Measurements from ENCODE around the gene GARRE1. TPM values are rescaled to one million over a fixed set of nuclear protein-coding genes. Genes with fewer than 3 reads are reported as not detected.

The GARRE1 gene
- total and polyA plus RNA-seq, 12 donors = 5.1 to 20.9 (median 13.5) TPM

GRCh38 chr19:34217952-34218817 is 36.2 kb upstream of the GARRE1 start:
- 58 to 64% (median 62%) methylated on average over 11 to 18 of the region's 18 CpGs for WGBS, 4 donors
- no peaks in the 10 kb centered on the region for H3K27me3 ChIP-seq
- intact Hi-C loops (cut with DNase I) = no loop called here
- peak overlapping the region in 2 of 5 donors; percentile 27 for H3K27ac ChIP-seq
- no peak overlapping the region for H3K4me3 ChIP-seq
- H3K9me3 ChIP-seq (replicated peaks in 1 of 3) = no peaks in the 10 kb centered on the region
- H3K36me3 ChIP-seq (replicated peaks in 1 of 2) = peaks cover 0 to 44% of the 10 kb centered on the region in 2 donors
- peak in 4 of 7 donors; percentile 29 to 74 (median 38) for DNase-seq
- TF ChIP-seq POLR2A (IDR thresholded peaks at IDR 0.05) = no peak
- peaks cover 4 to 24% of the 10 kb centered on the region in 2 donors for H3K4me1 ChIP-seq (replicated peaks in 1 of 2)

- Histone ChIP-seq H3K9me3 (replicated peaks in 1 of 3) (no peaks in the 10 kb centered on the region), H3K4me1 (replicated peaks in 1 of 2) (peaks cover 4 to 24% of the 10 kb centered on the region in 2 donors), H3K4me3 (no peak overlapping the region), H3K27ac (peak overlapping the region in 1 of 5 donors; percentile 27), H3K36me3 (replicated peaks in 1 of 2) (peaks cover 0 to 50% of the 10 kb centered on the region in 2 donors), H3K27me3 (no peaks in the 10 kb centered on the region)
- no peak for DNase-seq
- 32 to 57% (median 52%) methylated on average over 2 of the region's 2 CpGs for WGBS, 4 donors
- TF ChIP-seq CTCF (IDR thresholded peaks at IDR 0.05) (no peak), POLR2A (IDR thresholded peaks at IDR 0.05) (no peak)
- intact Hi-C loops (cut with DNase I) = no loop called here
Observed at GRCh38 chr19:34218818-34219164, 35.6 kb upstream of the GARRE1 start.

GRCh38 chr19:34220472-34221063 is 33.8 kb upstream of the GARRE1 start:
- Histone ChIP-seq H3K36me3 (replicated peaks in 1 of 2) (peaks cover 0 to 61% of the 10 kb centered on the region in 2 donors), H3K27me3 (no peaks in the 10 kb centered on the region), H3K27ac (no peak overlapping the region), H3K9me3 (replicated peaks in 1 of 3) (no peaks in the 10 kb centered on the region), H3K4me3 (no peak overlapping the region), H3K4me1 (replicated peaks in 1 of 2) (peaks cover 4 to 22% of the 10 kb centered on the region in 2 donors)
- TF ChIP-seq CTCF (IDR thresholded peaks at IDR 0.05) (peak; percentile 58 to 75 (median 68)), POLR2A (IDR thresholded peaks at IDR 0.05) (no peak)
- DNase-seq = peak; percentile 67 to 89 (median 77)
- 53% methylated on average over 4 of the region's 4 CpGs for WGBS, 4 donors
- intact Hi-C loops (cut with DNase I) = no loop called here

GRCh38 chr19:34222386-34222785 is 32.0 kb upstream of the GARRE1 start:
- 45 to 88% (median 64%) methylated on average over 1 of the region's 1 CpG for WGBS, 4 donors
- H3K27me3 ChIP-seq = no peaks in the 10 kb centered on the region
- intact Hi-C loops (cut with DNase I) = no loop called here
- H3K4me1 ChIP-seq (replicated peaks in 1 of 2) = peaks cover 4 to 24% of the 10 kb centered on the region in 2 donors
- H3K9me3 ChIP-seq (replicated peaks in 1 of 3) = no peaks in the 10 kb centered on the region
- no peak overlapping the region for H3K4me3 ChIP-seq
- no peak overlapping the region for H3K27ac ChIP-seq
- no peak for TF ChIP-seq CTCF (IDR thresholded peaks at IDR 0.05)
- TF ChIP-seq POLR2A (IDR thresholded peaks at IDR 0.05) = no peak
- peaks cover 0 to 64% of the 10 kb centered on the region in 2 donors for H3K36me3 ChIP-seq (replicated peaks in 1 of 2)
- DNase-seq = no peak

Data from adrenal gland (tissue), 12 donors.